ENCODE results near the gene BMP8B.

The BMP8B gene

DNA sequence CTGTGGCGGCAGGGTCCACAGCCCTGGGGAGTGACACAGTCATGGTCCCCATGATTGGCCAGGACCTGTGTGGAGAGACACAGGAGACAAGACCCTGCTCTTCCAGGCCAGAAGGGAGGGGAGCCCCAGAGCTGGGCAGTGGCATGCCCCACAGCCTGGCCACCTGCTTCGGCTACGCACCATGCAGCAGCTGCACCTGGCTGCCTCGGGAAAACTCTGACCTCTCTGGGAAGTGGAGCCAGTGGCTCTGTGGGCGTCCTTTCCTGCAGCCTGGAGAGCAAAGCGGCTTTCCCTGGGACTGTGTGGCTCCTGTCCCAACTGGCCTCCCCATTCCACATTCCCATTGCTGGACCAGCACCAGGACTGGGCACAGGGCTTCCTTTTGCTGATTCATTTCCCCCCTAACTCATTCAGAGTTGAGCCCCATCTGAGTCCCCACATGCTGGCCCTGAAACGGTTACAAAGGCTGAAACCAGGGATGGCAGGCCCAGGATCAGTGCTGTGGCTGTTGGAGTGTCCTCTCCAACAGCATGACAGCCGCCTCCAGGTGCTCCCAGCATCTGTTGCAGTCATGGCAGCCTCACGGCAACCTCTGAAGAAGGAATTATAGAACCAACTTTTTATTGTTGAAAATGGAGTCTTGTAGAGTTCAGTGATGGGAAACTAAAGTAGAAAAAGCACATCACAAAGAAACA is 32.6 kb downstream of the BMP8B start:
- no peak for DNase-seq

DNA sequence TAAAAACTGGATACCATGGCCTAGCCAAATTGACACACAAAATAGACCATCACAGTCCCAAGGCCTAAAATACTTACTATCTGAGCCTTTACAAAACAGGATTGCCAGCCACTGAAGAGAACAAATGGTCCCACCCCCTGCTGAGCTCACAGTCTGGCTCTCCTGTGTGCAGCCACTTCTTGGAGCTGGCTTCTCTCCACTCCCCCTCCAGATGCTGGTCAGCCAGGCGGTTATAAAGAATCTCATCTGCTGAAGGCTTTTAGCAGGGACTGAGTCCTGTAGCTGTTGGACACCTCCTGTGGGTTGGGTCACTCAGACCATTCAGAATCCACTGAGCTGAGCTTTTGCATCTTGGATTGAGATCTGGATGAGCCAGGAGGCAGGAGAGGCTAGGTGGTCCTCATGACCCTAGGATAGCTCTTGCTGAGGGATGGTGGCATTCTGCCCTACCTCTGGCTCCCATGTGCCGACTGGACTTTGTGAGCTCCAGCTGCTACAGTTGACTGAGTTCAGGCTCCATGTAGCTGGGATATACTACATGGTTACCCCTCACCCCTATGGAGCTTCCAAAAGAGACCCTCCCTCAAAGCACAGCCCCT is 33.7 kb downstream of the BMP8B start:
- no peak for DNase-seq

GRCh38 chr1:39754026-39754570 is 34.6 kb downstream of the BMP8B start:
- no peak for DNase-seq

GRCh38 chr1:39753132-39754025 is 35.3 kb downstream of the BMP8B start:
- DNase-seq = no peak

GRCh38 chr1:39752703-39753102 is 36.0 kb downstream of the BMP8B start:
- no peak for DNase-seq

GRCh38 chr1:39751595-39751994 is 37.1 kb downstream of the BMP8B start:
- no peak for DNase-seq

GRCh38 chr1:39745016-39745670 is 43.5 kb downstream of the BMP8B start:
- no peak for DNase-seq

DNA sequence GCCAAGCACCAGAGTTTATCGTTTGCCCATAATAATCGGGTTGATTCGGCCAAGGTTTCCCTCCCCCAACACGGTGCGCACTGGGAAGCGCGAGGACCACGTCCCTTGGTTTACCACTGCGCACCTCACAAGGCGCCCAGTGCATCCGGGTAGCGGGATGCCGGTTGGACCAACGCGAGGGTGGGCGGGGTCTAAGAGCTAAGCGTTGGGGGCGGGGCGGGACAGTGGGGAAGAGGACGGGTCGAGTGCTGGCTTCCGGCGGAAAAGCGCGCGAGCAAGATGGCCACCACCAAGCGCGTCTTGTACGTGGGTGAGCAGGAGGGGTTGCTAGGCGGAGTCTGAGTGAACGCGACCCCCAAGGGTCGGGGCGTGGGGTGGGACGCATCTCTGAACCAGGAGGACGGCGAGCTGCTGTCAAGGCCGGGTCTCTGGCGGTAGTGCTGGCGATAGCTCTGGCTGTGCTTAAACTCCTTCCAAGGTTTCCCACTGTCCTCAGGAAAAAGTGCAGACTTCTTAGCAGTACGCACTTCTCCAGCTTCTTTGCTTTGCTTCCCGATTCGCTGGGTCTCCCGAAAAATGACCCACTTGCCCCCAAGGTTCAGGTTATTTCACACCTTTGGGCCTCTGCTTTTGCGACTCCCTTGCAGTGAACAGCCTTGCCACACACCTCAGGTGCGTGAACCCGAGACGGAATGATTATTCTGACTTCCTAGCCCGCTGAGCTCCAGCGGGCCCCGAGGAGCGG is 49.9 kb downstream of the BMP8B start, which contains the start of gene PPIE:
PPIE (plus strand) TSS at position 261 of the 745 bp plus-strand sequence; CDS start at position 280, 19 bp downstream.
- DNase-seq = peak; percentile 95

GRCh38 chr1:39737546-39738169 is 51.0 kb downstream of the BMP8B start:
- DNase-seq = no peak

DNA sequence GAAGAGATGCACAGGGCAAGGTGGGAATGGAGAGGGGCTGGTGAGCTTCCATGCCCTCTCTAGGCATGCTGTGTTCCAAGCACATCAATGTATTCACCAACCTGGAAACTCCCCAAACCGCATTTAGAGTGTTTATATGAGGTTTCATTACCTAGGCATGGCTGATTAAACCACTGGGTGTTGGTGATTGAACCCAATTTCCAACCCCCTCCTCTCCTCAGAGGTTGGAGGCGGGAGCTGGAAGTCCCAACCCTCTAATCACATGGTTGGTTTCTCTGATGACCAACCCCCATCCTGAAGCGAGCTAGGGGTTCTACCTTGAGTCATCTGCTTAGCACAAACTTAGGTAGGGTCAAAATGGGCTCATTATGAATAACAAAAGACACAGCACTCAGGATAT is 52.9 kb downstream of the BMP8B start:
- no peak for DNase-seq

DNA sequence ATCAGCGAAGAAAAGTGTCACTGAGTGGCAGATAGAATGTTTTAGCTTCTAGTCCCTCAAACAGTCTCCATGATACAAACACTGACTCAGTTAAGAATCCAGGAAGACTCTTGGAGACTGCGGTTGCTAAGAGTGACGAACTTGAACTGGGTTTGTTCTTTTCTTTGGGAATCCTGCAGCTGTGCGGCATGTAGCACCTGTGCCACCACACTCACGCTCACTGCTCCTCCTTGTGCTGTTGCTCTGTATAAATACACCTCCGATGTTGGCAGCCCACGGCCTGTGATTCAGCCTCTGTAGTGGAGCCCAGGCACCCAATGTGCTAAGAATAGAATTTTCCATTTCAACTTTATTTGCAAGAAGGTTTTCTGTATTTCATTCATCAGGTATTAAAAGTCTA is 55.5 kb downstream of the BMP8B start:
- no peak for DNase-seq

GRCh38 chr1:39732730-39733129 is 55.9 kb downstream of the BMP8B start:
- DNase-seq = no peak

DNA sequence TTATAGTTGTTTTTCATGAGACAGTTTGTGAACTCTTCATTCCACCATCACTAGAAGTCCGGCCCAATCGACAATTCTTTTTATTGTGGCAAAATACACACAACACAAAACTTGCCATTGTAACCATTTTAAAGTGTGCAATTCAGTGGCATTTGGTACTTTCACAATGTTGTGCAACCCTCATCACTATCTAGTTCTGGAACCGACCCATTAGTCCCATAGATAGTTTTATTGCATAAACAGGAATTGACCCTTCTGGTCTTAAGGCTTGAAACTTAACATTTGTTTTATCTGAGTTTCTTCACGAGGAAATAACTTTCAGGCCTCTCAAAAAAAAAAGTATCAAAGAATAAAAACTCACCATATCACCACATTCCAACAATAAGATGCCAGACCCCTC is 58.8 kb downstream of the BMP8B start:
- DNase-seq = no peak

GRCh38 chr1:39729030-39729429 is 59.6 kb downstream of the BMP8B start:
- DNase-seq = no peak

DNA sequence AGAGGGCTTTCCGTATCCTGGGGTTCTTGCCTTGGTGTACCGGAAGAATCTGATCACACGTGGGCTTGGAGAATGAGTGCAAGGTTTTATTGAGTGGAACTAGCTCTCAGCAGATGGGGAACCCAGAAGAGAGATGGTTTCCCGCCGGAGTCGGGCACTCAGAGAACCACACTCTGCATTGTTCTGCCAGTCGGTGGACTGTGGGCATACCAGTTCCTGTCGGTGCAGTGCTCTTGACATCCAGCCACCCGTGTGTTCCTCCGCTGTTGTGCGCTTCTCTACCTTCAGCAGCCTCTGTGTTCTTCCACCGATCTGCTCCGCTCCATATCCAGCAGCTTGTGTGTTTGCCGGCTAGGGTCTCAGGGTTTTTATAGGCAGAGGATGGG is 60.7 kb downstream of the BMP8B start:
- DNase-seq = no peak

DNA sequence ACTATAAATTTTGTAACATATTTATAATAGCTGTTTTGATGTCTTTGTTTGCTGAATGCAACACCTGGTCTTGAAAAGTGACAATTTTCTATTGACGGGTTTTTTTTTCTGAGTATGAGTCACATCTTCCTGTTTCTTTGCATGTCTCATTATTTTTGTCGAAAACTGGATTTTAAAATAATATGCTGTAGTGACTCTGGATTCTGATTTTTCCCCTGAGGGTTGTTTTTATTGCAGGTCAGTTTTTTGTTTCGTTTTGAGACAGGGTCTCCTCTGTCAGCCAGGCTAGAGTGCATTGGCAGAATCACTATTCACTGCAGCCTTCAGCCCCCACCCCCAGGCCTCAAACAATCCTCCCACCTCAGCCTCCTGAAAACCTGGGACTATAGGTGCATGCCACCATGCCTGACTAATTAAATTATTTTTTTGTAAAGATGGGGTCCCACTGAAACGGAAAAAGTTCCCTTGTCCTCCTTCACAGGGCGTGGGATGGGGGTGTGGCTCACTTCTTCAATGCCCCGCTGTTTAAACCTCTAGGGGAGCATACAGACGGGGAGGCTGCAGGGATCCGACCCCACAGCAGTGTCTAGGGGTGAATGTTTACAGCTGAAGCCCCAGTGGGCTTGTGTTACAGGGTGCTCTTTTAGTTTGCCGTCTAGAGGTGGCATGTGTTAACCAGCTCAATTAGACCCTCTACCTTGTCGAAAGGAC is 61.3 kb downstream of the BMP8B start:
- DNase-seq = no peak

DNA sequence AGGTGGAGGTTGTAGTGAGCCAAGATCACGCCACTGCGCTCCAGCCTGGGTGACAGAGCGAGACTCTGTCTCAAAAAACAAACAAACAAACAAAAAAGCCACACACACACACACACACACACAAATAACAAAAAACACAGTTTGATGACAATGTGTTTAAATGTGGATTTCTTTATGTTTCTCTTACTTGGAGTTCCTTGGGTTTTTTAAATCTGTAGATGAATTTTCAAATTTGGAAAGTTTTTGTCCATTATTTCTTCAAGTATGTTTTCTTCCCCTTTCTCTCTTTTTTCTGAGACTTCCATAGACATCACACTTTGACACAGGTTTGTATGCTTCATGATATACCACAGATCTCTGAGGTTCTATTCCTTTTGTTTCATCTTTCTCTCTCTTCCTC is 62.1 kb downstream of the BMP8B start:
- no peak for DNase-seq

DNA sequence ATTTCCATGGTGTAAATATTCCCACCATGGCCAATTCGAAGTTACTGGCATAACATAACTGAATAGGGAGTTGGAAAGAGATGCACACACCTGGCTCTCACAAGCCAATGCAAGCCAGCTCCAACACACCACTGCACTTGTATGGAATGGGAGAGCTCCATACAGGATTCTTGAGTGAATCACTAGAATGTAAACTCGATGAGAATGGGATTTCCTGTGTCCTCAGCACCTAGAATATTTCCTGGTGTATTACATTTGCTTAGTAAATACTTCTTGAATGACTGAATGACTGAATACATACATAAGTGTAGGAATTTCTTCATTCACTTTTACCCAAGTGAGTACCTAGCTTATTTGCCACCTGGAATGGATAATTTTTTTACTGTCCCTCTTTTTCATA is 66.2 kb downstream of the BMP8B start:
- no peak for DNase-seq

GRCh38 chr1:39721664-39722063 is 67.0 kb downstream of the BMP8B start:
- DNase-seq = no peak

DNA sequence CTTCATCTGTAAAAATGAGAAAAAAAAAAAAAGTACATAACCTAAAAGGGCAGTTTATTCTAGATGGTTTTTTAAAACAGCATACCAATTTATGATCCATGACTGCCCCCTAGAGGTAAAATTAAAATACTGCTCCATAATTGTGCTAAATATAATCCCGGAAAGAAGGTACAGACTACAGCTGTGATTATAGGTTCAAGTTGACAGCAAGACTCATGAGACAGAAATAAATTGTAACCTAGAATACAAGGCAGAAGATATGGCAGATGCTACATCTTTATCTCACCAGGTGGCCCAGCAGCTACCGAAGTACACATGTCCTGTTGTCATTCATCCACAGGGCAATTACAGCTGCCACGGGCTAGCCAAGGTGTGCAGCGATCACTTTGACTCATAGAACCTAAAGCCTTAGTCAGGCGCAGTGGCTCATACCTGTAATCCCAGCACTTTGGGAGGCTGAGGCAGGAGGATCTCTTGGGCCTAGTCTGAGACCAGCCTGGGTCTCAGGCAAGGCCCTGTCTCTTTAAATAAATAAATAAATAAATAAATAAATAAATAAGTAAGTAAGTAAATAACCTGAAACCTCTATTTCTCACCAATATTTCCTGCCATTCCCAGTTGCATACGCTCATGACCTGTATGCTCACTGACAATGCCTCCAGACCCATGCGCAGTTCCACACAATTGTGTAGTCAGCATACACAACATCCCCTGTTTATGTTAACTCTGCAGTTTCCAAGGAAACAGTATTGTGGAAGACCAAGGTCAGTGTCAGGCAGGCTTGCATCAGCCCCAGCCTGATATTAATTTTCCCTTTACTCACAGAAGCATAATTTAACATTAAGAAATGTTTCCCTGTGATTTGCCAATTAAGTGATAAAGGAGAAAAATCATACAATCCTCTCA is 68.3 kb downstream of the BMP8B start:
- DNase-seq = peak; percentile 80
